HEK293 (cell line): Measurements from ENCODE around the gene MANSC4.

Experiments used
- BCL11A ChIP-seq: fragments of 450-650 bp; formaldehyde crosslinking; IDR thresholded peaks from 2 replicates; pipeline ENCODE4 v1.5.1; 2016; ENCODE audit warnings: low read depth, missing biosample characterization, missing genetic modification characterization
- CTCF ChIP-seq: fragments of 450-650 bp; formaldehyde crosslinking; IDR thresholded peaks from 2 replicates; pipeline ENCODE4 v1.5.1; 2016; ENCODE audit warnings: missing biosample characterization, missing genetic modification characterization
- PATZ1 ChIP-seq: fragments of 450-650 bp; formaldehyde crosslinking; IDR thresholded peaks from 2 replicates; pipeline ENCODE4 v1.5.1; 2016; ENCODE audit warnings: missing biosample characterization, missing genetic modification characterization
- PRDM1 ChIP-seq: fragments of 450-650 bp; formaldehyde crosslinking; IDR thresholded peaks from 2 replicates; pipeline ENCODE4; 2016; ENCODE audit warnings: missing biosample characterization, missing genetic modification characterization
- REPIN1 ChIP-seq: fragments of 450-650 bp; formaldehyde crosslinking; IDR thresholded peaks from 2 replicates; pipeline ENCODE4 v1.5.1; 2017; ENCODE audit warnings: missing biosample characterization, missing genetic modification characterization, low read depth
- TRIM28 ChIP-seq: IDR thresholded peaks from 2 replicates; pipeline ENCODE4 v1.6.1; 2011; ENCODE audit warnings: low read length, control low read depth, borderline replicate concordance
- ZBTB49 ChIP-seq: fragments of 450-650 bp; formaldehyde crosslinking; IDR thresholded peaks from 2 replicates; pipeline ENCODE4 v1.5.1; 2016; ENCODE audit warnings: missing biosample characterization, missing genetic modification characterization, low read depth
- ZFHX2 ChIP-seq: fragments of 450-650 bp; formaldehyde crosslinking; conservative IDR thresholded peaks from 2 replicates; pipeline ENCODE4 v1.5.1; 2016; ENCODE audit warnings: missing biosample characterization, missing genetic modification characterization
- ZNF157 ChIP-seq: fragments of 450-650 bp; formaldehyde crosslinking; IDR thresholded peaks from 2 replicates; pipeline ENCODE4 v1.5.1; 2016; ENCODE audit warnings: missing biosample characterization, missing genetic modification characterization
- ZNF580 ChIP-seq: fragments of 450-650 bp; formaldehyde crosslinking; IDR thresholded peaks from 2 replicates; pipeline ENCODE4 v1.5.1; 2016; ENCODE audit warnings: missing biosample characterization, missing genetic modification characterization
- ZNF626 ChIP-seq: fragments of 450-650 bp; sonication (Bioruptor Pico); formaldehyde crosslinking; IDR thresholded peaks from 2 replicates; pipeline ENCODE4 v1.5.1; 2018; ENCODE audit warnings: missing biosample characterization, missing genetic modification characterization, inconsistent platforms
- ZNF639 ChIP-seq: fragments of 450-650 bp; formaldehyde crosslinking; IDR thresholded peaks from 2 replicates; pipeline ENCODE4 v1.5.1; 2016; ENCODE audit warnings: missing biosample characterization, missing genetic modification characterization
- ZNF777 ChIP-seq: fragments of 450-650 bp; formaldehyde crosslinking; IDR thresholded peaks from 2 replicates; pipeline ENCODE4 v1.5.1; 2017; ENCODE audit warnings: missing biosample characterization, missing genetic modification characterization, borderline replicate concordance

- TF ChIP-seq CTCF (tag by site-specific recombination) (no peak), ZFHX2 (tag by site-specific recombination) (no peak), TRIM28 (no peak), ZNF157 (tag by site-specific recombination) (no peak), ZNF580 (no peak), REPIN1 (no peak), BCL11A (tag by site-specific recombination) (no peak), PATZ1 (no peak), PRDM1 (no peak), ZBTB49 (tag by site-specific recombination) (no peak), ZNF626 (no peak), ZNF639 (tag by site-specific recombination) (no peak), ZNF777 (tag by site-specific recombination) (no peak)
Observed at GRCh38 chr12:27733791-27734190, 46.2 kb downstream of the MANSC4 start.
